ENCODE results near the gene STX7. TPM values are rescaled to one million over a fixed set of nuclear protein-coding genes. Genes with fewer than 3 reads are reported as not detected.

The STX7 gene
- total RNA-seq, 2 experiments from 2014 or later = 11.8 to 15.1 TPM

GRCh38 chr6:132498638-132499037 lies 14.3 kb downstream of the STX7 start:
- ChIA-PET POLR2A (interaction anchor here (0.6 kb wide), 1 partner anchor 171 kb away, joined by 3 read pairs; no protein-coding TSS in a partner anchor), CTCF (no interaction called here)
- no peak overlapping the region for H3K4me3 Mint-ChIP-seq
- H3K36me3 Mint-ChIP-seq (ENCODE audit: low read depth) = peaks cover 37% of the 10 kb centered on the region
- intact Hi-C loops (cut with micrococcal nuclease) = no loop called here
- no peaks in the 10 kb centered on the region for H3K27me3 Mint-ChIP-seq
- H3K4me1 Mint-ChIP-seq (ENCODE audit: low read depth) = peaks cover 41% of the 10 kb centered on the region
- ATAC-seq (no peak), DNase-seq (no peak)
- H3K27ac Mint-ChIP-seq = no peak overlapping the region
- TF ChIP-seq, protein P1, sequence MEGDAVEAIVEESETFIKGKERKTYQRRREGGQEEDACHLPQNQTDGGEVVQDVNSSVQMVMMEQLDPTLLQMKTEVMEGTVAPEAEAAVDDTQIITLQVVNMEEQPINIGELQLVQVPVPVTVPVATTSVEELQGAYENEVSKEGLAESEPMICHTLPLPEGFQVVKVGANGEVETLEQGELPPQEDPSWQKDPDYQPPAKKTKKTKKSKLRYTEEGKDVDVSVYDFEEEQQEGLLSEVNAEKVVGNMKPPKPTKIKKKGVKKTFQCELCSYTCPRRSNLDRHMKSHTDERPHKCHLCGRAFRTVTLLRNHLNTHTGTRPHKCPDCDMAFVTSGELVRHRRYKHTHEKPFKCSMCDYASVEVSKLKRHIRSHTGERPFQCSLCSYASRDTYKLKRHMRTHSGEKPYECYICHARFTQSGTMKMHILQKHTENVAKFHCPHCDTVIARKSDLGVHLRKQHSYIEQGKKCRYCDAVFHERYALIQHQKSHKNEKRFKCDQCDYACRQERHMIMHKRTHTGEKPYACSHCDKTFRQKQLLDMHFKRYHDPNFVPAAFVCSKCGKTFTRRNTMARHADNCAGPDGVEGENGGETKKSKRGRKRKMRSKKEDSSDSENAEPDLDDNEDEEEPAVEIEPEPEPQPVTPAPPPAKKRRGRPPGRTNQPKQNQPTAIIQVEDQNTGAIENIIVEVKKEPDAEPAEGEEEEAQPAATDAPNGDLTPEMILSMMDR (IDR thresholded peaks at IDR 0.05) = no peak
- H3K9me3 Mint-ChIP-seq = peaks cover 6% of the 10 kb centered on the region

DNA sequence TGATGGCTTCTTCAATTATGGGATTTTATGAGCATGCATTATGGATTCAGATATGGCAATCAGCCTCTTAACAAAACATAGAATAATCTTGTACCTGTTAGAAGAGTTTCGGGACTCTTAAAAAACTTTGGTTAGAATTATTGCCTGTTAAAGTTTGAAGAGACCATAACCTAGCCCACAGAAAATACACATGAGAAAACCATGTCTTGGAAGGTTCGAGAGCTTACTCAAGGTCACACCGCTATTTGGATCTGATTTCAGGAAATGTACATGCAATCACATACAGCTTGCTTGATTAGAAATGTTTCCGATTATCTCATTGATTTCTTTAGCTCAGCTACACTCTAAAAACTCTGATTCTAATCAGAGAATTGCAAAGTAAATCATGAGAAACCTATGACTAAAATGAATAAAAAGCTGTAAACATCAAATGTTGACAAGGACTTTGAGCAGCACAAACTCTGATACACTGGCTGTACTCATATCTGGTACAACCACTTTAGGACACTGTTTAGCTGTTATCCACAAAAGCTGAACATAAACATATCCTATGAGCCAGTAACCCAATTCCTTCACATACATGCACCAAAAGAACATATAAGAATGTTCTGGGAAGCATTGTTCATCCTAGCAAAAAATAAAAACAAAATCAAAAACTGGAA lies 16.3 kb downstream of the STX7 start:
- POLR2A ChIA-PET = interaction anchor here (0.7 kb wide), 1 partner anchor 12 kb away, joined by 3 read pairs; no protein-coding TSS in a partner anchor
- ATAC-seq = no peak
- Mint-ChIP-seq H3K4me1 (ENCODE audit: low read depth) (peaks cover 44% of the 10 kb centered on the region), H3K27ac (no peak overlapping the region), H3K4me3 (no peak overlapping the region), H3K9me3 (peaks cover 8% of the 10 kb centered on the region), H3K36me3 (ENCODE audit: low read depth) (peaks cover 40% of the 10 kb centered on the region), H3K27me3 (no peaks in the 10 kb centered on the region)
- DNase-seq = no peak
- intact Hi-C loops (cut with micrococcal nuclease) = no loop called here
- CTCF ChIA-PET = interaction anchor here (0.9 to 6.6 kb wide), 7 partner anchors 9 to 217 kb away, joined by 3 to 42 read pairs (median 5); no protein-coding TSS in a partner anchor
- TF ChIP-seq, protein P1 (IDR thresholded peaks at IDR 0.05) = no peak

GRCh38 chr6:132495604-132496079 lies 17.3 kb downstream of the STX7 start:
- Mint-ChIP-seq H3K36me3 (ENCODE audit: low read depth) (peaks cover 36% of the 10 kb centered on the region), H3K9me3 (peaks cover 8% of the 10 kb centered on the region), H3K27ac (peak overlapping the region; percentile 16), H3K4me3 (no peak overlapping the region), H3K27me3 (no peaks in the 10 kb centered on the region), H3K4me1 (ENCODE audit: low read depth) (peaks cover 44% of the 10 kb centered on the region)
- CTCF ChIA-PET = interaction anchor here (0.9 to 6.6 kb wide), 6 partner anchors 11 to 216 kb away, joined by 3 to 42 read pairs (median 6); no protein-coding TSS in a partner anchor
- POLR2A ChIA-PET = no interaction called here
- intact Hi-C loops (cut with micrococcal nuclease) = no loop called here
- DNase-seq (no peak), ATAC-seq (no peak)
- TF ChIP-seq, protein P1 (IDR thresholded peaks at IDR 0.05) = no peak

DNA sequence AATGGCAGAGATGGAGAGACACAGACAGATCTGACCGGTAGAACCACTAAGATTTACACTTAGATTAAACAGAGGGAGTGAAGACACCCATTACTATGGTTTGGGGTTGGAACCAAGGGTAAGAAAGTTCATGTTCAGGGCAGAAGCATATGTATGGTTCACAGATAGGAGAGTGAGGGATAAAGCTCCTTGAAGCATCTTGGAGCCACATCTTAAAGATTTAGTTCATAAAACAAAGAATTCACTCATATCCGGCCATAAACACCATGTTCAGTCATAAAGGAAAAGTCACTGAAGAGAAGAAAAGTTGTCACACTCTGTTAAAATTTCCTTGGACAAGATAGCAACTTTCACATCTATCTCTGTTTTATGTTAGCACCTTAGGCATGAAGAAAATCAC lies 18.0 kb downstream of the STX7 start:
- peaks cover 8% of the 10 kb centered on the region for H3K9me3 Mint-ChIP-seq
- H3K27me3 Mint-ChIP-seq = no peaks in the 10 kb centered on the region
- intact Hi-C loops (cut with micrococcal nuclease) = no loop called here
- peaks cover 42% of the 10 kb centered on the region for H3K4me1 Mint-ChIP-seq (ENCODE audit: low read depth)
- no peak for DNase-seq
- ChIA-PET CTCF (interaction anchor here (5.8 to 6.6 kb wide), 2 partner anchors 11 to 215 kb away, joined by 37 to 42 read pairs; no protein-coding TSS in a partner anchor), POLR2A (interaction anchor here (0.6 kb wide), 1 partner anchor 9 kb away, joined by 3 read pairs; no protein-coding TSS in a partner anchor)
- no peak overlapping the region for H3K4me3 Mint-ChIP-seq
- H3K36me3 Mint-ChIP-seq (ENCODE audit: low read depth) = peaks cover 31% of the 10 kb centered on the region
- peak; percentile 37 for ATAC-seq
- H3K27ac Mint-ChIP-seq = no peak overlapping the region
- TF ChIP-seq, protein P1 (IDR thresholded peaks at IDR 0.05) = no peak

DNA sequence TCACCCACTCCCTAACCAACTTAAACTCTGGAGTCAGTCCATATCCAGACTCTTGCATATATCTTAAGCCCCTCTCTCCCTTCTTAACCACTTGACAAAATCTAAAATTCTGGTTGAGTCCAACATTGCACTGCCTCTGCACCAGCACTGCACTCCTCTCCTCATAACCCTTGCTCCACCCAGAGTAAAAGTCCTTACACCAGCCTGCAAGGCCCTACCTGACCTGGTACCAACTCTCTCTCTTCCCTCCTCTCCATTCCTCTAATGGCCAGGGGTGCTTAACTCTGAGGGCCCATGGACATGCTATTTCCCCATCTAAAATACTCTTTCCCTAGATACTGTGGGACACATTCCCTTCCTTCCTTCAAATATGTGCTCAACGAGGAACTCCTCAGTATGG lies 21.0 kb downstream of the STX7 start:
- no peak for DNase-seq
- ATAC-seq = no peak
- H3K27ac Mint-ChIP-seq = no peak overlapping the region
- intact Hi-C loops (cut with micrococcal nuclease) = no loop called here
- H3K36me3 Mint-ChIP-seq (ENCODE audit: low read depth) = peaks cover 15% of the 10 kb centered on the region
- H3K4me1 Mint-ChIP-seq (ENCODE audit: low read depth) = peaks cover 29% of the 10 kb centered on the region
- ChIA-PET POLR2A (no interaction called here), CTCF (interaction anchor here (5.8 to 6.6 kb wide), 2 partner anchors 8 to 212 kb away, joined by 37 to 42 read pairs; no protein-coding TSS in a partner anchor)
- no peaks in the 10 kb centered on the region for H3K27me3 Mint-ChIP-seq
- TF ChIP-seq, protein P1 (IDR thresholded peaks at IDR 0.05) = no peak
- H3K9me3 Mint-ChIP-seq = peaks cover 8% of the 10 kb centered on the region
- H3K4me3 Mint-ChIP-seq = no peak overlapping the region

Data from activated CD8-positive, alpha-beta T cell treated with anti-CD3 and anti-CD28 coated beads for 36 hours (primary cell).